Measurements from ENCODE around the gene CDC42BPA. TPM values are rescaled to one million over a fixed set of nuclear protein-coding genes. Genes with fewer than 3 reads are reported as not detected.

CDC42BPA gene
- polyA plus RNA-seq, 2 of the 4 experiments (the other 2 are of a cell fraction), result 11.4 to 28.4 TPM

DNA sequence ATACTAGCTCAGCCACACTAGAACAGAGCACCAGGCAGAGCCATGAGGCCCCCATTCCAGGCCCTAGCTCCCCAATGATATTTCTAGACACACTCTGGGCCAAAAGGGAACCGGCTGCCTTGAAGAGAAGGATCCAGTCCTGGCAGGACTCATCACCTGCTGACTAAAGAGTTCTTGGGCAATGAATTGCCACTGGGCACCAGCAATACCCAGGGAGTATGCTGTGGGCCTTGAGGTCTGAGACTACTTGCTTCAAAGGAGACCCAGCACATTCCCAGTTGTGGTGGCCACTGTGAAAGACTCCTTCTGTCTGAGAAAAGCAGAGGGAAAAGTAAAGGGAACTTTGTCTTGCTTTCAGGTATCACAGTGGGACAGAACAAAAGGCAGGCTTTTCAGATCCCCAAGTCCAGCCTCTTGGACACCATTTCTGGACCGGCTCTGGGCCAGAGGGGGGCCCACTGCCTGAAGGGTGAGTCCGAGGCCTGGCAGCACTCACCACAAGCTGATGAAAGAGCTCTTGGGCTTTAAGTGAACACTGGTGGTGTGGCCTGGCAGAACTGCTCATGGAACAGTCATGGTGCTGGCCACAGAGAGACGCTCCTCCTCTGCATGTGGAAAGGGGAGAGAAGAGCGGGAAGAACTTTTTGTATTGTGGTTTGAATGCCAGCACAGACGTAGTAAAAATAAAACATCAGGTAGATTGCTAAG lies 72.5 kb downstream of the CDC42BPA start:
- H3K9me3 ChIP-seq, result no peaks in the 10 kb centered on the region
- no peak for TF ChIP-seq RCOR1 (IDR thresholded peaks at IDR 0.05; ENCODE audit: low read depth, low read length)
- TF ChIP-seq JUNB (IDR thresholded peaks at IDR 0.05), result no peak
- no peak for TF ChIP-seq HOXB5 (CRISPR knock-in tag; IDR thresholded peaks at IDR 0.05)
- no peak for TF ChIP-seq HDAC2 (IDR thresholded peaks at IDR 0.05)
- no peak for TF ChIP-seq MYC (IDR thresholded peaks at IDR 0.05; ENCODE audit: borderline replicate concordance, low read length)
- no peak for TF ChIP-seq HOXA7 (CRISPR knock-in tag; IDR thresholded peaks at IDR 0.05)
- no peak for TF ChIP-seq RFX5 (IDR thresholded peaks at IDR 0.05)
- H3K4me3 ChIP-seq, result no peak overlapping the region
- POLR2A ChIA-PET, result no interaction called here
- 0 out of 6 replicates have a peak overlapping the region, but pooled peaks of 1 of the 2 experiments have one; percentile 5 for H3K27ac ChIP-seq
- peaks cover 31% of the 10 kb centered on the region for H3K4me1 ChIP-seq
- H3K4me2 ChIP-seq, result no peak overlapping the region
- CTCF ChIA-PET, result interaction anchor here (1.1 kb wide), 2 partner anchors 12 to 149 kb away, joined by 3 read pairs; no protein-coding TSS in a partner anchor
- WGBS (ENCODE audit: missing lambda C conversion rate), result 94% methylated on average over 6 of the region's 6 CpGs
- DNase-seq (ENCODE audit: low read depth in 1 of 2, low spot score in 1 of 2) (no peak), ATAC-seq (peak in 1 of 2 experiments; percentile 23; a peak in 3 of 6 replicates), FAIRE-seq (no peak)

DNA sequence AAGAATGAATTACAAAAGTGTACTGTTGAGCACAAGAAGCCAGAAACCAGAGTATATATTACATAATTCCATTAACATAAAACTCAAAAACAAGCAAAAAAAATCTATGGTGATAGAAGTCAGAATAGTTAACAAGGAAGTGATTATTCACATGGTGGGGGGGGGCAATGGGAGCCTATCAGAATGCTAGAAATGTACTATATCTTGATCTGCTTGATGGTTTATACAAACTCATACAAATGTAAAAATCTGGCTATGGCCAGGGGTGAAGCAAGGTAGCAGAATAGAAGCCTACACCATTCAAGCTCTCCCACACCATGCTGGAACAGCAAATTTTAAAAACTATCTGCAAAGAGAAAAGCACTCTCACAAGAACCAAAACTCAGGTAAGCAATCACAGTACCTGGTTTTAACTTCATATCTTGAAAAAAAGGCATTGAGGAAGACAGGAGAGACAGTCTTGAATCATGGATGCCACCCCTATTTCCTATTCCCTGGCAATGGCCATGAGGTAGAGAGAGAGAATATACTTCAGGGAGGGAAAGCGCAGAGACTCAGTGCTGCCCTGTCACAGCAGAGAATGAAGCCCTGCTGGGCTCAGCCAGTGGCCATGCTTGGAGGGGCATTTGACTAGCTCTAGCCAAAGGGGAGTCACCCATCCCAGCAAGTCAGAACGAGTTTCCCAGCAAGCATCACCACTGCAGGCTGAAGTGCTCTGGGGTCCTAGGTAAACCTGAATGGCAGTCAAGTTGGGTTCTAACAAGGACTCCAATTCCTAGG lies 73.8 kb downstream of the CDC42BPA start:
- TF ChIP-seq, protein P1, sequence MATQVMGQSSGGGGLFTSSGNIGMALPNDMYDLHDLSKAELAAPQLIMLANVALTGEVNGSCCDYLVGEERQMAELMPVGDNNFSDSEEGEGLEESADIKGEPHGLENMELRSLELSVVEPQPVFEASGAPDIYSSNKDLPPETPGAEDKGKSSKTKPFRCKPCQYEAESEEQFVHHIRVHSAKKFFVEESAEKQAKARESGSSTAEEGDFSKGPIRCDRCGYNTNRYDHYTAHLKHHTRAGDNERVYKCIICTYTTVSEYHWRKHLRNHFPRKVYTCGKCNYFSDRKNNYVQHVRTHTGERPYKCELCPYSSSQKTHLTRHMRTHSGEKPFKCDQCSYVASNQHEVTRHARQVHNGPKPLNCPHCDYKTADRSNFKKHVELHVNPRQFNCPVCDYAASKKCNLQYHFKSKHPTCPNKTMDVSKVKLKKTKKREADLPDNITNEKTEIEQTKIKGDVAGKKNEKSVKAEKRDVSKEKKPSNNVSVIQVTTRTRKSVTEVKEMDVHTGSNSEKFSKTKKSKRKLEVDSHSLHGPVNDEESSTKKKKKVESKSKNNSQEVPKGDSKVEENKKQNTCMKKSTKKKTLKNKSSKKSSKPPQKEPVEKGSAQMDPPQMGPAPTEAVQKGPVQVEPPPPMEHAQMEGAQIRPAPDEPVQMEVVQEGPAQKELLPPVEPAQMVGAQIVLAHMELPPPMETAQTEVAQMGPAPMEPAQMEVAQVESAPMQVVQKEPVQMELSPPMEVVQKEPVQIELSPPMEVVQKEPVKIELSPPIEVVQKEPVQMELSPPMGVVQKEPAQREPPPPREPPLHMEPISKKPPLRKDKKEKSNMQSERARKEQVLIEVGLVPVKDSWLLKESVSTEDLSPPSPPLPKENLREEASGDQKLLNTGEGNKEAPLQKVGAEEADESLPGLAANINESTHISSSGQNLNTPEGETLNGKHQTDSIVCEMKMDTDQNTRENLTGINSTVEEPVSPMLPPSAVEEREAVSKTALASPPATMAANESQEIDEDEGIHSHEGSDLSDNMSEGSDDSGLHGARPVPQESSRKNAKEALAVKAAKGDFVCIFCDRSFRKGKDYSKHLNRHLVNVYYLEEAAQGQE (IDR thresholded peaks at IDR 0.05), result 0 out of 2 replicates have a peak, but pooled peaks have one; percentile 16
- no peak for TF ChIP-seq HDAC2 (IDR thresholded peaks at IDR 0.05)
- peak overlapping the region; percentile 68 for H3K4me2 ChIP-seq
- ChIA-PET CTCF (interaction anchor here (0.5 to 1.1 kb wide), 4 partner anchors 14 to 367 kb away, joined by 3 read pairs; no protein-coding TSS in a partner anchor), POLR2A (no interaction called here)
- peak; percentile 23 for FAIRE-seq
- DNase-seq (ENCODE audit: low read depth in 1 of 2, low spot score in 1 of 2), result no peak
- peak; percentile 56 to 73 for ATAC-seq
- 0 out of 3 replicates have a peak overlapping the region, but pooled peaks have one; percentile 5 for H3K4me3 ChIP-seq
- H3K9me3 ChIP-seq, result no peaks in the 10 kb centered on the region
- H3K27ac ChIP-seq, result peak overlapping the region; percentile 7 to 47; a peak in 4 of 6 replicates
- H3K4me1 ChIP-seq, result peaks cover 31% of the 10 kb centered on the region
- WGBS (ENCODE audit: missing lambda C conversion rate), result 92% methylated on average over 2 of the region's 2 CpGs

DNA sequence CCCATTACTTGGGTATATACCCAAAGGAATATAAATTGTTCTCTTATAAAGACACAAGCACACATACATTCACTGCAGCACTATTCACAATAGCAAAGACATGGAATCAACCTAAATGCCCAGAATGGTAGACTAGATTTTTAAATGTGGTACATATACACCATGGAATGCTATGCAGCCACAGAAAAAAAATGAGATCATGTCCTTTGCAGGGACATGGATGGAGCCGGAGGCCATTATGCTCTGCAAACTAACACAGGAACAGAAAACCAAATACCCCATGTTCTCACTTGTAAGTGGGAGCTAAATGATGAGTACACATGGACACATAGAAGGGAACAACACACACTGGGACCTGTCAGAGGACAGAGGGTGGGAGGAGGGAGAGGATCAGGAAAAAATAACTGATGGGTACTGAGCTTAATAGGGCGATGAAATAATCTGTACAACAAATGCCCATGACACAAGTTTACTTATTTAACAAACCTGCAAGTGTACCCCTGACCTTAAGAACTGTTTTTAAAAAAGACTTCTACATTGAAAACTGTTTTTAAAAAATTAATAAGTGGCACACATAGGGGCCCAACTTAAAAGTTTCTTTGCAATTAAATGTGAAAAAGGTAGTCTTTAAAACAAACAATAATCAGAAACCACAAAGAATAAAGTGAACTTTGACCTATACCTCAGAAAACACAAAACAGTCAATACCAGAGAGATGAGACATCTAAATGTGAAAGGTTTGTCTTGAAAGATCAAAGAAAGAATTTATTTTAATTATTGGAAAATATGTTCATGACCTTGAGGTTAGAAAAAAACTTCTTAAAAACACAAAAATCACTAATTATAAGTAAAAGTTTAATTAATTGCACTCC lies 75.2 kb downstream of the CDC42BPA start:
- no peaks in the 10 kb centered on the region for H3K9me3 ChIP-seq
- 71% methylated on average over 2 of the region's 2 CpGs for WGBS (ENCODE audit: missing lambda C conversion rate)
- H3K27ac ChIP-seq, result peak overlapping the region; percentile 7 to 74; a peak in 4 of 6 replicates
- CTCF ChIA-PET, result no interaction called here
- no peak for TF ChIP-seq ZC3H11A (IDR thresholded peaks at IDR 0.05)
- DNase-seq (ENCODE audit: low read depth in 1 of 2, low spot score in 1 of 2) (no peak), ATAC-seq (no peak), FAIRE-seq (peak; percentile 63)
- 0 out of 3 replicates have a peak overlapping the region, but pooled peaks have one; percentile 5 for H3K4me3 ChIP-seq
- POLR2A ChIA-PET, result no interaction called here
- peak overlapping the region; percentile 68 for H3K4me2 ChIP-seq
- H3K4me1 ChIP-seq, result peaks cover 31% of the 10 kb centered on the region

DNA sequence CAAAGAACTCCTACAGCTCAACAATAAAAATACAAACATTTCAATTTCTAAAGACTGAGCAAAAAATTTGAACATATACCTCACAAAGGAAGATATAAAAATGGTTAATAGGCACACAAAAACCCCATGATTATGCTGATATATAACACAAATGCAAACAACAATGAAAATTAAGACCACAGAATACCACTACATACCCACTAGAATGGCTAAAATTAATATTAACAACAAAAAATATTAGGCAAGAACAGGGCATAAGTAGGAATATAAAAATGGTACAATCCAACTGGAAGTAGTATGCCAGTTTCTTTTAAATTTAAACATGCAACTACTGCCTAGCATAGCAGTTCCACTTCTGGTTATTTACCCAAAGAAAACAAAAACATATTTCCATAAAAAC lies 77.3 kb downstream of the CDC42BPA start:
- no peak for DNase-seq (ENCODE audit: low read depth in 1 of 2, low spot score in 1 of 2)
- ChIA-PET POLR2A (no interaction called here), CTCF (no interaction called here)
- Histone ChIP-seq H3K4me3 (no peak overlapping the region), H3K9me3 (no peaks in the 10 kb centered on the region), H3K4me1 (peaks cover 31% of the 10 kb centered on the region), H3K4me2 (no peak overlapping the region), H3K27ac (no peak overlapping the region)
- no peak for ATAC-seq
- no peak for FAIRE-seq
- TF ChIP-seq HDAC2 (IDR thresholded peaks at IDR 0.05) (no peak), RCOR1 (IDR thresholded peaks at IDR 0.05; ENCODE audit: low read depth, low read length) (no peak), POLR2AphosphoS2 (conservative IDR thresholded peaks at IDR 0.05; ENCODE audit: low read length) (no peak), CBX2 (IDR thresholded peaks at IDR 0.05; ENCODE audit: borderline replicate concordance, low read depth) (no peak), HOXB13 (CRISPR knock-in tag; IDR thresholded peaks at IDR 0.05; ENCODE audit: low read depth) (no peak), RFX5 (IDR thresholded peaks at IDR 0.05) (no peak), NPAS2 (CRISPR knock-in tag; IDR thresholded peaks at IDR 0.05; ENCODE audit: borderline replicate concordance) (no peak), JUN (IDR thresholded peaks at IDR 0.05) (no peak), ZFP36 (IDR thresholded peaks at IDR 0.05; ENCODE audit: borderline replicate concordance, partially characterized antibody) (no peak)
- TF ChIP-seq, protein P1 (IDR thresholded peaks at IDR 0.05), result no peak
- TF ChIP-seq, protein P2, sequence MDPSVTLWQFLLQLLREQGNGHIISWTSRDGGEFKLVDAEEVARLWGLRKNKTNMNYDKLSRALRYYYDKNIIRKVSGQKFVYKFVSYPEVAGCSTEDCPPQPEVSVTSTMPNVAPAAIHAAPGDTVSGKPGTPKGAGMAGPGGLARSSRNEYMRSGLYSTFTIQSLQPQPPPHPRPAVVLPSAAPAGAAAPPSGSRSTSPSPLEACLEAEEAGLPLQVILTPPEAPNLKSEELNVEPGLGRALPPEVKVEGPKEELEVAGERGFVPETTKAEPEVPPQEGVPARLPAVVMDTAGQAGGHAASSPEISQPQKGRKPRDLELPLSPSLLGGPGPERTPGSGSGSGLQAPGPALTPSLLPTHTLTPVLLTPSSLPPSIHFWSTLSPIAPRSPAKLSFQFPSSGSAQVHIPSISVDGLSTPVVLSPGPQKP (IDR thresholded peaks at IDR 0.05; ENCODE audit: low read depth, low read length), result no peak
